ENCODE measurements around the gene MAPRE2.

The MAPRE2 gene

GRCh38 chr18:35086704-35087103 is 45.5 kb downstream of the MAPRE2 start:
- TF ChIP-seq, protein P1, sequence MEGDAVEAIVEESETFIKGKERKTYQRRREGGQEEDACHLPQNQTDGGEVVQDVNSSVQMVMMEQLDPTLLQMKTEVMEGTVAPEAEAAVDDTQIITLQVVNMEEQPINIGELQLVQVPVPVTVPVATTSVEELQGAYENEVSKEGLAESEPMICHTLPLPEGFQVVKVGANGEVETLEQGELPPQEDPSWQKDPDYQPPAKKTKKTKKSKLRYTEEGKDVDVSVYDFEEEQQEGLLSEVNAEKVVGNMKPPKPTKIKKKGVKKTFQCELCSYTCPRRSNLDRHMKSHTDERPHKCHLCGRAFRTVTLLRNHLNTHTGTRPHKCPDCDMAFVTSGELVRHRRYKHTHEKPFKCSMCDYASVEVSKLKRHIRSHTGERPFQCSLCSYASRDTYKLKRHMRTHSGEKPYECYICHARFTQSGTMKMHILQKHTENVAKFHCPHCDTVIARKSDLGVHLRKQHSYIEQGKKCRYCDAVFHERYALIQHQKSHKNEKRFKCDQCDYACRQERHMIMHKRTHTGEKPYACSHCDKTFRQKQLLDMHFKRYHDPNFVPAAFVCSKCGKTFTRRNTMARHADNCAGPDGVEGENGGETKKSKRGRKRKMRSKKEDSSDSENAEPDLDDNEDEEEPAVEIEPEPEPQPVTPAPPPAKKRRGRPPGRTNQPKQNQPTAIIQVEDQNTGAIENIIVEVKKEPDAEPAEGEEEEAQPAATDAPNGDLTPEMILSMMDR (IDR thresholded peaks at IDR 0.05), result no peak

DNA sequence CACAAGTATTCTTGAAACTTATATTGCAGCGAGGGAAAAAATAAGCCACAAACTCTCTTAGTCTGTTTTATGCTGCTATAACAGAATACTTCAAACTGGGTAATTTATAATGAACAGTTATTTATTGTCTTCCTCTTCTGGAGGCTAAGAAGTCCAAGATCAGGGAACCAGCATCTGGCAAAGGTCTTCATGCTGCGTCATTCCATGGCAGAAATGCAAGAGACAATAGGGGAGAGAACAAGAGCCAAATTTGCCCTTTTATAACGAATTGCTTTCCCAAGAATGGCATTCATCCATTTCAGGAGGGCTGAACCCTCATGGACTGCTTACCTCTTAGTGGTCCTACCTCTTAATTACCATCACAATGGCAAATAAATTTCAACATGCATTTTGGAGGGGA is 46.5 kb downstream of the MAPRE2 start:
- TF ChIP-seq, protein P1 (IDR thresholded peaks at IDR 0.05), result no peak

GRCh38 chr18:35088921-35089320 is 47.7 kb downstream of the MAPRE2 start:
- TF ChIP-seq, protein P1 (IDR thresholded peaks at IDR 0.05), result no peak

DNA sequence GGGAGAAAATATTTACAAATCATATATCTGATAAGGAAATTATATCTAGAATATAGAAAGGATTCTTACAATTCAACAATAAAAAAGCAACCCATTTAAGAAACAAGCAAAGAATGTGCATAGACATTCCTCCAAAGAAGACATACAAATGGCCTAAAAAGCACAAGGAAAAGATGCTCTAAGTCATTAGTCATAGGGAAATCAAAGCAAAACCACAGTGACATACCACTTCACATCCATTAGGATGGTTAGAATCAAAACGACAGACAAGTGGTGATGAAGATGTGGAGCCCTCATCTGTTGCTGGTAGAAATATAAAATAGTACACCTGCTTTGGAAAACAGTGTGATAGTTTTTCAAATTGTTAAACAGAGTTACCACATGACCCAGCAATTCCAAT is 48.2 kb downstream of the MAPRE2 start:
- TF ChIP-seq, protein P1 (IDR thresholded peaks at IDR 0.05), result no peak

- TF ChIP-seq, protein P1 (IDR thresholded peaks at IDR 0.05), result no peak
Observed at GRCh38 chr18:35089891-35090550, 48.8 kb downstream of the MAPRE2 start.

- TF ChIP-seq, protein P1 (IDR thresholded peaks at IDR 0.05), result no peak
Observed at GRCh38 chr18:35091841-35092240, 50.6 kb downstream of the MAPRE2 start.

DNA sequence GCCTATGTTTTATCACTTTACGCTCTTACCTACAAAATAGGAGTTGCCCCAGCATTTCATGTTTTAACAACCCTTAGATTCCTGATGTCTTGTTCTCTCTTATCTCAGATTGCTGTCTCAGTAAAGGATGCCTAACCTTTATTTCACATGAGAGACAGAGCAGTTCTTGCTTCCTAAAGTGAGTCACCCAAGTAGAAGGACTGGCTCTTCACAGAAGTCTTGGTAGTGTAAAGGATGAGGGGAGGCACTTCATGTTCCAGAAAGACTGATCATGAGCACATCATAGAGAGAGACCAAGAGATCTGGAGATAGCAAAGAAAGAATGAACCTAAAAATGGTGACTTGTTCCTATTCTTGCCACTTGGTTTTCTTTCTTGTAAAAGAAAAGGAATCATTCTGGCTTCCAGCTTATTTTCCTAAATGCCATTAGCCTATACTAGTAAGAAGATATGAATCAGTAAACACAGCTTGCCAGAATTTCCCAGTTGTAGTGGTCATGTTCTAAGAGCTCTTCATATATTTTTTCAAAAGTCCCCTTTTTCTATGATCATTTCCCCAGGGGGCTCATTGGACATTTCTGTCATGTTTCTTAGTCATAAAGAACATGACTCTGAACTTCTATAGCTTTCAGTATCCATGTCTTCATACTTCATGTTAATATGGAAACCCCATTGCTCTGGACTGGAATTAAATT is 54.9 kb downstream of the MAPRE2 start:
- TF ChIP-seq, protein P1 (IDR thresholded peaks at IDR 0.05), result no peak
